Fibroblast of lung (primary cell): ENCODE results near the gene SLC35A4. TPM values are rescaled to one million over a fixed set of nuclear protein-coding genes. Genes with fewer than 3 reads are reported as not detected.

Experiments used
- DNase-seq, 2 donors: peaks; one replicate each; pipeline versions ENCODE4 v3.0.0 to v3.0.0-alpha.2; 2010; ENCODE audit warnings: low read depth in 2 of 2
- H2AFZ ChIP-seq: 2 replicates; pipeline ENCODE4 v1.5.1; 2012; ENCODE audit warnings: low read length, control low read depth, inconsistent platforms
- H3K27ac ChIP-seq: 2 replicates; pipeline ENCODE4 v1.5.1; 2011; ENCODE audit warnings: low read length, control low read depth; ENCODE audit not compliant: insufficient read depth
- H3K27me3 ChIP-seq: 2 replicates; pipeline ENCODE4 v1.5.1; 2011; ENCODE audit warnings: mild to moderate bottlenecking, low read length; ENCODE audit not compliant: control insufficient read depth, insufficient read depth
- H3K36me3 ChIP-seq: 2 replicates; pipeline ENCODE4 v1.5.1; 2011; ENCODE audit warnings: low read length; ENCODE audit not compliant: control insufficient read depth, insufficient read depth
- H3K4me1 ChIP-seq: 2 replicates; pipeline ENCODE4 v1.5.1; 2011; ENCODE audit warnings: low read length; ENCODE audit not compliant: control insufficient read depth, insufficient read depth; ENCODE audit errors: extremely low read depth
- H3K4me2 ChIP-seq: 2 replicates; pipeline ENCODE4 v1.5.1; 2011; ENCODE audit warnings: low read length, control low read depth; ENCODE audit not compliant: insufficient read depth; ENCODE audit errors: extremely low read depth
- H3K4me3 ChIP-seq, 4 experiments: fragments of 200-600 bp in 1 of 4; sonication (generic) in 1 of 4; replicated peaks in 1 of 4; 2 replicates each; pipeline ENCODE4 v1.5.1; 2011 to 2016; ENCODE audit warnings: low read length in 4 of 4, low read depth in 3 of 4, mild to moderate bottlenecking in 3 of 4, control low read depth in 2 of 4, inconsistent platforms in 1 of 4, mixed read lengths in 1 of 4; ENCODE audit not compliant: insufficient read depth in 1 of 4; ENCODE audit errors: control extremely low read depth in 1 of 4
- H3K79me2 ChIP-seq: 2 replicates; pipeline ENCODE4 v1.5.1; 2012; ENCODE audit warnings: mild to moderate bottlenecking, low read length, inconsistent platforms; ENCODE audit not compliant: control insufficient read depth, insufficient read depth
- H3K9ac ChIP-seq: 2 replicates; pipeline ENCODE4 v1.5.1; 2011; ENCODE audit warnings: mild to moderate bottlenecking, low read length, control low read depth; ENCODE audit not compliant: insufficient read depth
- H3K9me3 ChIP-seq: 2 replicates; pipeline ENCODE4 v1.5.1; 2012; ENCODE audit warnings: low read depth, low read length; ENCODE audit not compliant: control insufficient read depth, insufficient read depth
- H4K20me1 ChIP-seq: 2 replicates; pipeline ENCODE4 v1.5.1; 2011; ENCODE audit warnings: low read length; ENCODE audit not compliant: control insufficient read depth, insufficient read depth; ENCODE audit errors: extremely low read depth
- EZH2 ChIP-seq: IDR thresholded peaks from 2 replicates; pipeline ENCODE4 v1.5.1; 2012; ENCODE audit warnings: low read length, control low read depth, mild to moderate bottlenecking; ENCODE audit errors: missing control alignments
- polyA plus RNA-seq, 2 donors: library from polyadenylated mRNA; depleted of rRNA in 1 of 2; stranded (reverse) in 1 of 2; unstranded in 1 of 2; fragments of >200 nt; gene quantifications; 2 replicates each; pipeline ENCODE4 v1.2.1, GENCODE V29; 2011 to 2012; ENCODE audit warnings: missing spikeins in 1 of 2
- total RNA-seq: library from RNA; depleted of rRNA; stranded (reverse); fragments of >200 nt; gene quantifications from 2 replicates; pipeline ENCODE4 v1.2.1, GENCODE V29; 2014
- TF ChIP-seq, protein P1 (sequence below), 2 donors: IDR thresholded peaks in 1 of 2; conservative IDR thresholded peaks in 1 of 2; 1 replicate in 1 of 2; 2 replicates in 1 of 2; pipeline ENCODE4 v1.5.1; 2011 to 2012; ENCODE audit warnings: low read length in 2 of 2, control low read depth in 1 of 2, inconsistent platforms in 1 of 2, low read depth in 1 of 2, mild to moderate bottlenecking in 1 of 2

The SLC35A4 gene
- total and polyA plus RNA-seq, 2 donors (not counting 1 experiment from before 2014, with no cell fraction given): 21.5 to 79.2 TPM

DNA sequence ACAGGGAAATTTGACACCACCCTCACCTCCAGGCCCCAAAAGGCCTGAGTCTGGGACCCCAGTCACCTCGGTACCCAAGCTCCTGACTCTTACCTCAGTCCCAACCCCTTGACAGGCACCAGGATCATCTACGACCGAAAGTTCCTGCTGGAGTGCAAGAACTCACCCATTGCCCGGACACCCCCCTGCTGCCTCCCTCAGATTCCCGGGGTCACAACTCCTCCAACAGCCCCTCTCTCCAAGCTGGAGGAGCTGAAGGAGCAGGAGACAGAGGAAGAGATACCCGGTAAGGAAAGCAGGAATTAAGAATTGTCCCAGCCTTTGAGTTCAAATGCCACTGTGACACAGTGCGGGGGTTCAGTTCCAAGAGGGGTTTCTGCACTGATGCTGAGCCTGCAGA lies 15.8 kb upstream of the SLC35A4 start:
- TF ChIP-seq, protein P1, sequence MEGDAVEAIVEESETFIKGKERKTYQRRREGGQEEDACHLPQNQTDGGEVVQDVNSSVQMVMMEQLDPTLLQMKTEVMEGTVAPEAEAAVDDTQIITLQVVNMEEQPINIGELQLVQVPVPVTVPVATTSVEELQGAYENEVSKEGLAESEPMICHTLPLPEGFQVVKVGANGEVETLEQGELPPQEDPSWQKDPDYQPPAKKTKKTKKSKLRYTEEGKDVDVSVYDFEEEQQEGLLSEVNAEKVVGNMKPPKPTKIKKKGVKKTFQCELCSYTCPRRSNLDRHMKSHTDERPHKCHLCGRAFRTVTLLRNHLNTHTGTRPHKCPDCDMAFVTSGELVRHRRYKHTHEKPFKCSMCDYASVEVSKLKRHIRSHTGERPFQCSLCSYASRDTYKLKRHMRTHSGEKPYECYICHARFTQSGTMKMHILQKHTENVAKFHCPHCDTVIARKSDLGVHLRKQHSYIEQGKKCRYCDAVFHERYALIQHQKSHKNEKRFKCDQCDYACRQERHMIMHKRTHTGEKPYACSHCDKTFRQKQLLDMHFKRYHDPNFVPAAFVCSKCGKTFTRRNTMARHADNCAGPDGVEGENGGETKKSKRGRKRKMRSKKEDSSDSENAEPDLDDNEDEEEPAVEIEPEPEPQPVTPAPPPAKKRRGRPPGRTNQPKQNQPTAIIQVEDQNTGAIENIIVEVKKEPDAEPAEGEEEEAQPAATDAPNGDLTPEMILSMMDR (conservative IDR thresholded peaks at IDR 0.05 in 1 of 2, IDR thresholded peaks at IDR 0.05 in 1 of 2; ENCODE audit: low read depth in 1 of 2, low read length in 2 of 2): no peak
- no peak for TF ChIP-seq EZH2
- peaks cover 15% of the 10 kb centered on the region for H3K4me1 ChIP-seq
- H3K4me2 ChIP-seq: no peak overlapping the region
- H3K27me3 ChIP-seq: no peaks in the 10 kb centered on the region
- no peak overlapping the region for H2AFZ ChIP-seq
- H4K20me1 ChIP-seq: peaks cover 2% of the 10 kb centered on the region
- H3K9ac ChIP-seq: no peak overlapping the region
- H3K79me2 ChIP-seq: peaks cover 14% of the 10 kb centered on the region
- H3K4me3 ChIP-seq: peak overlapping the region in 1 of 4 experiments; percentile 58
- H3K36me3 ChIP-seq: peaks cover 21% of the 10 kb centered on the region
- H3K27ac ChIP-seq: no peak overlapping the region
- DNase-seq: no peak
- no peaks in the 10 kb centered on the region for H3K9me3 ChIP-seq

DNA sequence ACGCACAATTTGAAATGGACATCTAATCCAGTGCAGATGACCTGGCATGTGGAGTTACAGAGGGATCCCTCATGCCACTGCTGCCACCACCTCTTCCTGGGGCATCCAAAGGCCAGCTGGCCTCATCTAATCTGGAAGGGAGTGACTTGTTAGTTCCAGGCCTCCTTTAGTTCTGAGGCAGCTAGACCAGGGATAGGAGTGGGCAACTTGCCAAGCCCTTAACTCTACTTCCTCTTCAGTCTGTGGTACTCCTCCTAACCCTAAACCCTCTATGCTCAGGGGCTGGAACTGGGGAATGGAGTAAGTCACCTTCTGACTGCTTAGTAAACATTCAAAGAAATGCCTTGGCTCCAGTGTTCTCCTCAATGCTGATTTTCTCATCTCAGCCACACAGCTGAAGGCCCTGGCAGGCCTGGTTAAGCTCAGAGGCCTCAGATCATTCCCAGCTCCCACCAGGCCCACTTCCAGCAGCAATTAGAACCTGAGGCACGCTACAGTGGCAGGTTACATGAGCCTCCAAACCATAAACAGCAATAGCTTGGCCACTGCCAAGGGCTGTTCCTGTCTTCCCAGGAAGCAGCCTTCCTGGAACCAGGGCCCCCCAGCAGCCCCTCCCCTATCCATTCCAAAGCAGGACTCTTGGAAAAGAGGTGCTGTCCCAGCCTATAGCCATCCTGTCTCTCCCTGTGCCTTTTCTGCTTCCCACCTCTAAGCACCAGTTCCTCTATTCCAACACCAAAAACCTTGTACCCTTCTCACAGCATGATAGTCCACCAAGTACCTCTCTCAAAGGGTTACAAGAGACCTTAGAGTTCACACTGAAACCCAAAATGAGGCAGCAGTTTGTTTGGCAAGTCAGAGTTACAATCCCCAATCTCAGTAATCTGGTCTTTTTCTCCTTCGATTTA lies 15.1 kb upstream of the SLC35A4 start:
- H3K9me3 ChIP-seq: no peaks in the 10 kb centered on the region
- H3K9ac ChIP-seq: no peak overlapping the region
- H3K4me2 ChIP-seq: no peak overlapping the region
- peaks cover 21% of the 10 kb centered on the region for H3K36me3 ChIP-seq
- peaks cover 2% of the 10 kb centered on the region for H4K20me1 ChIP-seq
- no peak overlapping the region for H3K27ac ChIP-seq
- H3K27me3 ChIP-seq: no peaks in the 10 kb centered on the region
- no peak overlapping the region for H3K4me3 ChIP-seq
- no peak for TF ChIP-seq EZH2
- TF ChIP-seq, protein P1 (conservative IDR thresholded peaks at IDR 0.05 in 1 of 2, IDR thresholded peaks at IDR 0.05 in 1 of 2; ENCODE audit: low read depth in 1 of 2, low read length in 2 of 2): no peak
- H3K79me2 ChIP-seq: peaks cover 20% of the 10 kb centered on the region
- DNase-seq: peak; percentile 33 to 49
- no peak overlapping the region for H2AFZ ChIP-seq
- peaks cover 15% of the 10 kb centered on the region for H3K4me1 ChIP-seq

DNA sequence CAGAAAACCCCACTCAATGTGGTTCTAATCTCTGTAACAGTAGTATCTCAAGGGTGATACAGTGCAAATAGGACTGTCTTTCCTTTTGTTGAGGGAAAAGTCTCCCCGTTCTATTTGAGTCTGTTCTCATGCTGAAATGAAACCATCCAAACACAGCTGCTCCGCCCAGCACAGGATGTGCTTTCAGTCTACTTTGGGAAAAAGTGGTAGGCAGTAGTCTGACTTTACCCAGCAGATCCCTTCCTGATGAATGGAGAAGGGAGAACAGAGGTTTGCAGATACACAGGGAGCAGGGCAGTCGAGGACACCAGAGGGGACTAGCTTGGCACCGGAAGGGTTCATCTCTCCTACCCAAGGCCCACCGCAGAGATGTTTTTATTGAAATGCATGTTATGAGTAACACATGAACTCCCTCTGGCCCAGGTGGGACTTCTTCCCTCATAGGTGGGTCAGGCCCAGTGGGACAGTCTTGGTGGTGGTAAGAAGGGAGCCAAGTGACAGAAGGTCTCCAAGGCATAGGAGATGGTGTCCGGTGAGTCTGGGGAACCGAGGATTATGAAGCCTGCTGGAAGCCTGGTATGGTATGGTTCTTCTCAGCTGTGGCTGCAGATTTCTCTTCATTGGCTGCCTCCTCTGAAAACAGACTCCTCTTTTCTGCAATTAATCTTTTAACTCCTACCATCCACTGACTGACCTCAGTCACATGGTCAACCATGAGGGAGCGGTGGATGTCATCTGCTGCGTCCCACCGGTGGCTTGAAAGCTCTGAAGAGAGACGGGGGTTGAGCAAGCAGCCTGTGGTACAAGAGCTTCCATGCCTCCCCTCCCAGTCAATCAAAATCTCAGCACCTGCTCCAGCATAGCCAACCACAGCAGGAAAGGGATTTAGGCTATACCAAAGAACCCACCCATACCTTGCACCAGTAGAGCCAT lies 14.2 kb upstream of the SLC35A4 start:
- DNase-seq: no peak
- Histone ChIP-seq H3K4me1 (peaks cover 15% of the 10 kb centered on the region), H3K79me2 (peaks cover 25% of the 10 kb centered on the region), H3K9me3 (no peaks in the 10 kb centered on the region), H3K4me2 (no peak overlapping the region), H4K20me1 (peaks cover 2% of the 10 kb centered on the region), H2AFZ (no peak overlapping the region), H3K27ac (no peak overlapping the region), H3K36me3 (peaks cover 21% of the 10 kb centered on the region), H3K9ac (no peak overlapping the region), H3K27me3 (no peaks in the 10 kb centered on the region), H3K4me3 (no peak overlapping the region)
- TF ChIP-seq, protein P1 (conservative IDR thresholded peaks at IDR 0.05 in 1 of 2, IDR thresholded peaks at IDR 0.05 in 1 of 2; ENCODE audit: low read depth in 1 of 2, low read length in 2 of 2): no peak
- TF ChIP-seq EZH2: no peak
